Dermis blood vessel endothelial cell (primary cell): ENCODE results near the gene TAF11L14. TPM values are rescaled to one million over a fixed set of nuclear protein-coding genes. Genes with fewer than 3 reads are reported as not detected.
"Not testable (repeated sequence)": the region's sequence is repeated elsewhere in the genome, so short reads cannot be mapped to it uniquely, and the experiment has no call there.

Source experiments
- DNase-seq: peaks from one replicate; pipeline ENCODE4 v3.0.0; 2010
- total RNA-seq: library from RNA; depleted of rRNA; stranded (reverse); fragments of >200 nt; gene quantifications from 2 replicates; pipeline ENCODE4 v1.2.3, GENCODE V29; 2014

The TAF11L14 gene
- not detected in 2 replicates for total RNA-seq

DNA sequence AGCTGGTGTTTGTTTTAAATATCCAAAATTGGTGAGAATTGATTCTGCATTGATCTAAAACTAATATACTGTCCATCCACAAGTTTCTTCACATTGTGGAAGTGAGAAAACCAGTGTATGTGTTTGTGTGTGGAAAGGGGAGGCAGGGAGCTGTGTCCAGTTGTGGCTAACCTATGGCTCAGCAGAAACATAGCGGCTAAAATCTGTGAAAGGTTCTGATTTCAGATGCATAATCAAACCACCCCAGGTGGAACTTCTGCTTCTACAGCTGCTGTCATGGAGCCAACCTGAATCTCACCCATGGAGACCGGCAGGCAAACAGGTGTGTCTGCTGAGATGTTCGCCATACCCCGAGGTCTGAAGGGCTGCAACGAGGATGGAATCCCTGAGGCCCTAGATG lies at the start of gene TAF11L14:
TSS of gene TAF11L14 (plus strand) at position 301 of the 400 bp plus-strand sequence.
- DNase-seq, result no peak

DNA sequence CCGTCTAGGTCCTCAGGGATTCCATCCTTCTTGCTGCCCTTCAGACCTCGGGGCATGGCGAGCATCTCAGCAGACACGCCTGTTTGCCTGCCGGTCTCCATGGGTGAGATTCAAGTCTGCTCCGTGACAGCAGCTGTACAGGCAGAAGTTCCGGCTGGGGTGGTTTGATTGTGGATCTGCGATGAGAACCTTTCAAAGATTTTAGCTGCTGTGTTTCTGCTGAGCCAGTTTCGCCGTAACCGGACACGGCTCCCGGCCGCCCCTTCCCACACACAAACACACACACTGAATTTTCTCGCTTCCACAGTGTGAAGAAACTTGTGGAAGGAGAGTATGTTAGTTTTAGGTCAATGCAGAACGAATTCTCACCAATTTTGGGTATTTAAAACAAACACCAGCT lies 48.6 kb upstream of the TAF11L14 start, which contains the start of gene TAF11L7:
TSS of gene TAF11L7 (minus strand) at position 101 of the 400 bp plus-strand sequence.
- not testable (repeated sequence) for DNase-seq

DNA sequence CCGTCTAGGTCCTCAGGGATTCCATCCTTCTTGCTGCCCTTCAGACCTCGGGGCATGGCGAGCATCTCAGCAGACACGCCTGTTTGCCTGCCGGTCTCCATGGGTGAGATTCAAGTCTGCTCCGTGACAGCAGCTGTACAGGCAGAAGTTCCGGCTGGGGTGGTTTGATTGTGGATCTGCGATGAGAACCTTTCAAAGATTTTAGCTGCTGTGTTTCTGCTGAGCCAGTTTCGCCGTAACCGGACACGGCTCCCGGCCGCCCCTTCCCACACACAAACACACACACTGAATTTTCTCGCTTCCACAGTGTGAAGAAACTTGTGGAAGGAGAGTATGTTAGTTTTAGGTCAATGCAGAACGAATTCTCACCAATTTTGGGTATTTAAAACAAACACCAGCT lies 43.4 kb upstream of the TAF11L14 start, which contains the start of gene TAF11L8:
TSS of gene TAF11L8 (minus strand) at position 101 of the 400 bp plus-strand sequence.
- not testable (repeated sequence) for DNase-seq

DNA sequence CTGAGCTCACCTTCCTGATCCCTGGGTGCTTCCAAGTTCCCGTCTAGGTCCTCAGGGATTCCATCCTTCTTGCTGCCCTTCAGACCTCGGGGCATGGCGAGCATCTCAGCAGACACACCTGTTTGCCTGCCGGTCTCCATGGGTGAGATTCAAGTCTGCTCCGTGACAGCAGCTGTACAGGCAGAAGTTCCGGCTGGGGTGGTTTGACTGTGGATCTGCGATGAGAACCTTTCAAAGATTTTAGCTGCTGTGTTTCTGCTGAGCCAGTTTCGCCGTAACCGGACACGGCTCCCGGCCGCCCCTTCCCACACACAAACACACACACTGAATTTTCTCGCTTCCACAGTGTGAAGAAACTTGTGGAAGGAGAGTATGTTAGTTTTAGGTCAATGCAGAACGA lies 40.0 kb upstream of the TAF11L14 start, which contains the start of gene TAF11L9:
TSS of gene TAF11L9 (minus strand) at position 140 of the 400 bp plus-strand sequence.
- DNase-seq, result not testable (repeated sequence)

DNA sequence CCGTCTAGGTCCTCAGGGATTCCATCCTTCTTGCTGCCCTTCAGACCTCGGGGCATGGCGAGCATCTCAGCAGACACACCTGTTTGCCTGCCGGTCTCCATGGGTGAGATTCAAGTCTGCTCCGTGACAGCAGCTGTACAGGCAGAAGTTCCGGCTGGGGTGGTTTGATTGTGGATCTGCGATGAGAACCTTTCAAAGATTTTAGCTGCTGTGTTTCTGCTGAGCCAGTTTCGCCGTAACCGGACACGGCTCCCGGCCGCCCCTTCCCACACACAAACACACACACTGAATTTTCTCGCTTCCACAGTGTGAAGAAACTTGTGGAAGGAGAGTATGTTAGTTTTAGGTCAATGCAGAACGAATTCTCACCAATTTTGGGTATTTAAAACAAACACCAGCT lies 36.5 kb upstream of the TAF11L14 start, which contains the start of gene TAF11L10:
TSS of gene TAF11L10 (minus strand) at position 101 of the 400 bp plus-strand sequence.
- DNase-seq, result not testable (repeated sequence)

DNA sequence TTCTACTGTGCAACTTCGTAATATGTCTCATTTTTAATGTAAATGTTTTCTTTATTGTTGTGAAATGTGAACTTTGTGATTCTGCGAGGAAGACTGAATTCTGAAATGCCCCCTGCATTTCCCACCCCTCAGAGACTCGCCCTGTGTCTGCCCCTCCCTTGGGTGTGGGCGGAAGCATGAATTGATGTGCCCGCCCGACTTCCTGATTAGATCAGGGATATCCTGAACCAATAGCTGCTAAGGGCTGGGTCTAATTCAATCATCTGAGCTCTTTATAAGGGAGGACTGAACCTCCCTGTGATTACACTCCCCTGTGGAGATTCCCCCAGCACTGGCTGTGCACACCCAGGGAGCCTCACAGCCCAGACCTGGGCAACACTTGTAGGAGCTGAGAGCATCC lies 30.4 kb upstream of the TAF11L14 start, which contains the start of gene TAF11L11:
TSS of gene TAF11L11 (plus strand) at position 304 of the 400 bp plus-strand sequence.
- DNase-seq, result not testable (repeated sequence)

DNA sequence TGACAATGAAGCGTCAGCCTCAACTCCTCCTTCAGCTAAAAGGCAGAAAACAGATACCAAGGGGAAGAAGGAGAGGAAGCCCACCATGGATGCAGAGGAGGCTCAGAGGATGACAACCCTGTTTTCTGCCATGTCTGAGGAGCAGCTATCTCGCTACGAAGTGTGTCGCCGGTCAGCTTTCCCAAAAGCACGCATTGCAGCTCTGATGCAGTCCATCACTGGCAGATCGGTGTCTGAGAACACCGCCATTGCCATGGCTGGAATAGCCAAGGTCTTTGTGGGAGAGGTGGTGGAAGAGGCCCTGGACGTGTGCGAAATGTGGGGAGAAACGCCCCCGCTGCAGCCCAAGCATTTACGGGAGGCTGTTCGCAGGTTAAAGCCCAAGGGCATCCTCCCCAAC lies 29.3 kb upstream of the TAF11L14 start:
- no peak for DNase-seq

DNA sequence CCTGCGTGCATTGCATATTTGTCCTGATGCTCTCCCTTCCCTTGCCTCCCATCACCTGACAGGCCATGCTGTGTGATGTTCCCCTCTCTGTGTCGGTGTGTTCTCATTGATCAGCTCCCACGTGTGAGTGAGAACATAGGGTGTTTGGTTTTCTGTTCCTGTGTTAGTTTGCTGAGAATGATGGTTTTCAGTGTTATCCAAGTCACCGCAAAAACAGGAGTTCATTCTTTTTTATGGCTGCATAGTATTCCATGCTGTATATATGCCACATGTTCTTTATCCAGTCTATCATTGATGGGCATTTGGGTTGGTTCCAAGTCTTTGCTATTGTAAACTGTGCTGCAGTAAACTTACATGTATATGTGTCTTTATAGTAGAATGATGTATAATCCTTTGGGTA lies 26.8 kb upstream of the TAF11L14 start:
- DNase-seq, result not testable (repeated sequence)

DNA sequence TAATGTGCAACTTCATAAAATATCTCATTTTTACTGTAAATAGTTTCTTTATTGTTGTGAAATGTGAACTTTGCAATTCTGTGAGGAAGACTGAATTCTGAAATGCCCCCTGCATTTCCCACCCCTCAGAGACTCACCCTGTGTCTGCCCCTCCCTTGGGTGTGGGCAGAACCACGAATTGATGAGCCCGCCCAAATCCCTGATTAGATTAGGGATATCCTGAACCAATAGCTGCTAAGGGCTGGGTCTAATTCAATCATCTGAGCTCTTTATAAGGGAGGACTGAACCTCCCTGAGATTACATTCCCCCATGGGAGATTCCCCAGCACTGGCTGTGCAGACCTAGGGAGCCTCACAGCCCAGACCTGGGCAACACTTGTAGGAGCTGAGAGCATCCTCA lies 24.2 kb upstream of the TAF11L14 start, which contains the start of gene TAF11L12:
TSS of gene TAF11L12 (plus strand) at position 301 of the 400 bp plus-strand sequence.
- DNase-seq, result not testable (repeated sequence)

DNA sequence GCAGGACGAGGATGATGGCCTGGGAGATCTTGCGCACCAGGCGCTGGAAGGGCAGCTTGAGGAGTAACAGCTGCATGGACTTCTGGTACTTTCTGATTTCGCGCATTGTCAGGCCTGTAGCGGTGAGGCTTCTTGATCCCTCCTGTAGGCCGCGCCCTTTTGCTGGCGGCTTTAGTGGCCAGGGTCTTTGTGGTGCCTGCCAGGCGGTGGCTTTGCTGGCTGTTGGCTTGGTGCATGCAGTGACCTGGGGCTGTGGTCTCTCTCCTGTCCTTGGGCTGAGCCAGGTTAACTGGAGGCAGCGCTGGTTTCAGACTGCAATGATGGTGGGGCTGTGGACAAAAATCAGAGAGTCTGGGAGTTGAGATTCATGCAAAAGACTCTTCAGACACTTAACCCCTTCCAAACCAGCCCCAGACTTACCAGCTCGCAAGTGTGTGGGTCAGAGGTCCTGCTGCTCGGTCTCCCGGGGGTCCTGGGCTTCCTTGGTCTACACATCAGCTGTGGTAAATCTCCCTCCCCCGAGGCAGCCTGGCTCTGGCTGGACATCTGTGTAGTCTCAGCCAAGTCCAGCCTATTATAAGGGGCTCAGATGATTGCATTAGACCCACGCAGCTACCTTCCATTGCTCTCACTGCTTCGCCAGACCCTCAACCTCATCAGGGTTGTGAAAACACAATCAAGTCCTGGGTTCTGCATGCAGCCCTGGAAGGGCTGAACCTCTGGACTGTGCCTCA lies 19.2 kb upstream of the TAF11L14 start:
- DNase-seq, result no peak

DNA sequence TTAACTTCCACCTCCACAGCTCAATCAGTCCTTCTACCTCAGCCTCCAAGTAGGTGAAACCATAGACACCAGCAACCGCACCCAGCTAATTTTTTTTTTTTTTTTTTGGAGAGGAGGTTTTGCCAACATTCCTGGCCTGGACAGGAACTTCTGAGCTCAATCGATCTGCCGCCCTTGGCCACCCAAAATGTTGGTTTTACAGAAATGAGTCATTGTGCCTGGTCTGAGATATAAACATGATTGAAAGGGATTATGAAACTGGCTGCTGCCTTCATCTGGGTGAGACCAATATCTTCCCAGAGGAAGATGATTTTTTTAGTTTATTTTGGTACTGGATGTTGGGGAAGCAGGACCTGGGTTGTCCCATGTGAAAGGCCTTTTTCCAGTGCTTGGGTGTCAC lies 14.9 kb upstream of the TAF11L14 start:
- DNase-seq, result no peak

DNA sequence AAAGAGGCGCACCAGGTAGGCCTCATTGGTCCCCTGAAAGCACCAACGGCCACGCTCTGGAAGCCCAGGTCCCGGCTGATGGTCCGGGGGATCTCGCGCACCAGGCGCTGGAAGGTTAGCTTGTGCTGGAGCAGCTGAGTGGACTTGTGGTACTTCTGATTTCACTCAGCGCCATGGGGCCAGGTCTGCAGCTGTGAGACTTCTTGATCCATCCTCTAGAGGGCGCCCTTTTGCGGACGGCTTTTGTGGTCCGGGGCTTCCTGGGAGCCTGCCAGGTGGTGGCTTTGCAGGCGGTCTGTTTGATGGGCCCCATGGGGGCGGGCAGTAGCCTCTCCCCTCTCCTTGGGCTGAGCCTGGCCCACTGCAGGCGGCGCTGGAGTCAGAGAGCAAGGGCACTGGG lies 13.6 kb upstream of the TAF11L14 start:
- no peak for DNase-seq

DNA sequence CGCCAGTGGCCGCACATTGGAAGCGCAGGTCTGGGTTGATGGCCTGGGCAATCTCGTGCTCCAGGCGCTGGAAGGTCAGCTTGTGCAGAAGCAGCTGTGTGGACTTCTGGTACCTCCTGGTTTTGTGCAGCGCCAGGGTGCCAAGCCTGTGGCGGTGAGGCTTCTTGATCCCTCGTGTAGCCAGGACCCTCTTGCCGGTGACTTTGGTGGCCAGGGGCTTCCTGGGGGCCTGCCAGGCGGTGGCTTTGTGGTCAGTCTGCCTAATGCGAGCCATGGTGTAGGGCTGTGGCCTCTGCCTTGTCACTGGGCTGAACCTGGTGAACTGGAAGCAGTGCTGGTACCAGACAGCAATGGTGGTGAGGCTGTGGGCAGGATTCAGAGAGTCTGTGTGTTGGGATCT lies 8.6 kb upstream of the TAF11L14 start:
- DNase-seq, result no peak

DNA sequence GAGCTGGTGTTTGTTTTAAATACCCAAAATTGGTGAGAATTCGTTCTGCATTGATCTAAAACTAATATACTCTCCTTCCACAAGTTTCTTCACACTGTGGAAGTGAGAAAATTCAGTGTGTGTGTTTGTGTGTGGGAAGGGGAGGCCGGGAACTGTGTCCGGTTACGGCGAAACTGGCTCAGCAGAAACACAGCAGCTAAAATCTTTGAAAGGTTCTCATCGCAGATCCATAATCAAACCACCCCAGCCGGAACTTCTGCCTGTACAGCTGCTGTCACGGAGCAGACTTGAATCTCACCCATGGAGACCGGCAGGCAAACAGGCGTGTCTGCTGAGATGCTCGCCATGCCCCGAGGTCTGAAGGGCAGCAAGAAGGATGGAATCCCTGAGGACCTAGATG lies 2.5 kb upstream of the TAF11L14 start, which contains the start of gene TAF11L13:
TSS of gene TAF11L13 (plus strand) at position 301 of the 400 bp plus-strand sequence.
- not testable (repeated sequence) for DNase-seq

DNA sequence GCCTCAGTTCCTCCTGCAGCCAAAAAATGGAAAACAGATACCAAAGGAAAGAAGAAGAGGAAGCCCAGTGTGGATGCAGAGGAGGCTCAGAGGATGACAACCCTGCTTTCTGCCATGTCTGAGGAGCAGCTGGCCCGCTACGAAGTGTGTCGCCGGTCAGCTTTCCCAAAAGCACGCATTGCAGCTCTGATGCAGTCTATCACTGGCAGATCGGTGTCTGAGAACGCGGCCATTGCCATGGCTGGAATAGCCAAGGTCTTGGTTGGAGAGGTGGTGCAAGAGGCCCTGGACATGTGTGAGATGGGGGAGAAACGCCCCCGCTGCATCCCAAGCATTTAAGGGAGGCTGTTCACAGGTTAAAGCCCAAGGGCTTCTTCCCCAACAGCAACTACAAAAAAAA lies 15.0 kb downstream of the TAF11L14 start:
- not testable (repeated sequence) for DNase-seq

DNA sequence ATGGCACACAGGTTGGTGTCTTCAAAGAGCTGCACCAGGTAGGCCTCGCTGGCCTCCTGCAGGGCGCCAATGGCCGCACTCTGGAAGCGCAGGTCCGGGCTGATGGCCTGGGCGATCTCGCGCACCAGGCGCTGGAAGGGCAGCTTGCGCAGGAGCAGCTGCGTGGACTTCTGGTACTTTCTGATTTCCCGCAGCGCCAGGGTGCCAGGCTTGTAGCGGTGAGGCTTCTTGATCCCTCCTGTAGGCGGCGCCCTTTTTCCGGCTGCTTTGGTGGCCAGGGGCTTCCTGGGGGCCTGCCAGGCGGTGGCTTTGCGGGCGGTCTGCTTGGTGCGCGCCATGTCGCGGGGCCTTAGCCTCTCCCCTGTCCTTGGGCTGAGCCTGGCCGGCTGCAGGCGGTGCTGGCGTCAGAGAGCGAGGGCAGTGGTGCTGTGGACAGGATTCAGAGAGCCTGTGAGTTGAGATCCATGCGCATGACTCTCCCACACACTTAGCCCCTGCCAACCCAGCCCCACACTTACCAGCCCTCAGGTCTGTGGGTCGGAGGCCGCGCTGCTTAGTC lies 21.0 kb downstream of the TAF11L14 start:
- DNase-seq, result not testable (repeated sequence)

DNA sequence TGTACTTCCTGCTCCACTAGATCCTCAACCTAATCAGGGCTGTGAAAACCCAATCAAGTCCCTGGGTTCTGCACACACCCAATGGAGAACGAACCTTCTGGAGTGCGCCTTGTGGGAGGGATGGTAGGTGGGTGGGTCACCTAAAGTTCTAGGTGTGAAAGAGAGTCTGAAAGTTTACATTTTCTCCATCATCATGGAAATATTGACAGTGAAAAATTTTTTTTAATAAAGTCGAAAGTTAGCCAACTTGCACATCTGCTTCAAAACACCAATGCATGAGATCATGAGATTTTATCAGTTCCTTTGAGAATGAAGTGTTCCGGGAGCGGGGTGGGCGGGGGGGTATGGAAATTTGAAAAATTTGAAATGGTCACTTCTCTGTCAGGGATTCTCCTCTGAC lies 21.7 kb downstream of the TAF11L14 start:
- no peak for DNase-seq

DNA sequence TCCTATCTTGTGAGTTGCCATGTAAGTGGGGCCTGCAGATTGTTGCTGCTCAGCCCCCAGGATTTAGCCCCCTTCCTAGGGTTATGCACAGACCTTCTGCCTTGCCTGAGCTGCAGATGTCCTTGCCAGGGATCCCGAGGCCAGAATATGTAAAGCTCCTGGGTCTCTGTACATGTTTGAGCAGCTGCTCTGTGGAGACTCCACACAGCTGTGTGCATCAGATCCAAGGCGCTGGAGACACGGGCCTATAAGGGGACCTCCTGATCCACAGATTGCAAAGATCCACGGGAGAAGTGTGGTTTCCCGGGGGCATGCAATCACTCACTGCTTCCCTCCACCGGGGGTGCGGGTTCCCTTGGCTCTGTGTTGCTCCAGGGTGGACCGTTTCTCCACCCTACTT lies 28.9 kb downstream of the TAF11L14 start:
- no peak for DNase-seq

DNA sequence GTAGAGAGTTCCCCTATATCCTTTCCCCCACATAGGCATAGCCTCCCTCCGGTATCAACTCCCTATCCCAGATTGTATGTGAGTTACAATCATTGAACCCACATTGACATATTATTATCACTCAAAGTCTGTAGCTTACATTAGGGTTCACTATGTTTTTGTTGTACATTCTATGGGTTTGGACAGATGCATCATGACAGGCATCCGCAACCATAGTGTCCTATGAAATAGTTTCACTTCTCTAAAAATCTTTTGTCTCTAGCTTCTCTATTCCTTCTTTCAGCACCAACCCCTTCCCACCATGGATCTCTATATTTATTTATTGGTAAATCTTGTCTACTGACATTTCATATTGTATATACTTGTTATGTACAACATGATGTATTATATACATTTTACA lies 31.6 kb downstream of the TAF11L14 start:
- DNase-seq, result no peak

DNA sequence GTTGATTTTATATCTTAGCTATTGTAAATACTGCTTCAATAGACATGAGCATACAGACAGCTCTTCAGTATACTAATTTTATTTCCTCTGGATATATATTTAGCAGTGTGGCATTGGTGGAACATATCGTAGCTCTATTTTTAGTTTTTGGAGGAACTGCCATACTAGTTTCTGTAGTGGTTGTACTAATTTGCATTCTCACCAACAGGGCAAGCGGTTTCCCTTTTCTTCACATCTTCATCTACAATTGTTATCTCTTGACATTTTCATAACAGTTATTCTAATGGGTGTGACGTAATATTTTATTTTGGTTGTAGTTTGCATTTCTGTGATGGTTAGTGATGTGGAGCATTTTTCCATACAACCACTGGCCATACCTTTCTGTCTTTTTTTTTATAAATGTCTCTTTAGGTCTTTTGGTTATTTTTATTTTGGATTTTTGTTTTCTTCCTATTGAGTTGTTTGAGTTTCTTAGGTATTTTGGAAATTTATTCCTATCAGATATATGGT lies 32.5 kb downstream of the TAF11L14 start:
- no peak for DNase-seq

DNA sequence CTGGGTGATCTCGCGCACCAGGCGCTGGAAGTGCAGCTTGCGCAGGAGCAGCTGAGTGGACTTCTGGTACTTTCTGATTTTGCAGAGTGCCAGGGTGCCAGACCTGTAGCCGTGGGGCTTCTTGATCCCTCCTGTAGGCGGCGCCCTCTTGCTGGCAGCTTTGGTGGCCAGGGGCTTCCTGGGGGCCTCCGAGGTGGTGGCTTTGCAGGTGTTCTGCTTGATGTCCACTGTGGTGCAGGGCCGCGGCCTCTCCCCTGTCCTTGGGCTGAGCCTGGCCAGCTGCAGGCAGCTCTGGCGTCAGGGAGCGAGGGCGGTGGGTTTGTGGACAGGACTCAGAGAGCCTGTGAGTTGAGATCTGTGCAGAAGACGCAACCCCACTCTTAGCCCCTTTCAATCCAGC lies 36.1 kb downstream of the TAF11L14 start:
- DNase-seq, result no peak

DNA sequence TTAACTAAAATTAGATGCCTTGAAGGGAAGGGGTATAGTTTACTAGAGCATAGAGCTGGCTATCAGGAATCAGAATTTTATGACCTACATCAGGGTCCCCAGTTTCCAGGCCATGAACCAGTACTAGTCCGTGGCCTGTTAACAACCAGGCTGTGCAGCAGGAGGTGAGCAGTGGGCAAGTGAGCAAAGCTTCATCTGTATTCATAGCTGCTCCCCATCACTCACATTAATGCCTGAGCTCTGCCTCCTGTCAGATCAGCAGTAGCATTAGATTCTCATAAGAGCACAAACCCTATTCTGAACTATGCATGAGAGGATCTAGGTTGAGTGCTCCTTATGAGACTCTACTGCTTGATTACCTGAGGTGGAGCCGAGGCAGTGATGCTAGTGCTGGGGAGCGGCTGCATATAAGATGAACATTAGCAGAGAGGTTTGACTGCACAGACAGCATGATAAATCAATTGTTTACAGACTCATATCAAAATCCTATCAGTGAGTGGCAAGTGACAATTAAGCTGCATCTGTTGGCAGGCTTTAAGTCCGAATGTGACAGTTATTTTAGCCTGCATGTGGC lies 44.6 kb downstream of the TAF11L14 start:
- DNase-seq, result no peak

DNA sequence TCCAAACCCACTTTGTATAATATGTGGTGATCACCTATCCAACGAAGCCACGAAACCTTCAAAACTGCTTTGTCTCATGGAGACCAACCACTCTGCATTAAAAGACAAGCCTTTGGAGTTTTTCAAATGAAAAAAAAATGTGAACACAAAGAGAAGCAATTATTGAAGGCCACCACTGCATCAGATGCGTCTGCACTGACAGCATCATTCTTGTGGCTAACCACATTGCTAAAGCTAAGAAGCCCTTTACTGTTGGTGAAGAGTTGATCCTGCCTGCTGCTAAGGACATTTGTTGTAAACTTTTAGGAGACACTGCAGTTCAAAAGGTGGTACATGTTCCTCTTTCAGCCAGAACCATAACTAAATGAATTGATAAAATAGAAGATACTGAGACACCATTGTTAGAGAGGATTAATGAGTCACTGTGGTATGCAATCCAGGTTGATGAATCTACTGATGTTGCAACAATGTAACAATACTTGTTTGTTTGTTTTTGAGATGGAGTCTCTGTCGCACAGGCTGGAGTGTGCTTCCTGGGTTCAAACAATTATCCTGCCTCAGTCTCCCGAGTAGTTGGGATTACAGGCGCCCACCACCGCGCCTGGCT lies 45.4 kb downstream of the TAF11L14 start:
- DNase-seq, result no peak
